WTC11 (cell line): ENCODE results near the gene RBMS2.

Source experiments
- ATF3 ChIP-seq: sonication (generic); formaldehyde crosslinking; conservative IDR thresholded peaks from 2 replicates; pipeline ENCODE4 v1.8.1; 2022; ENCODE audit warnings: mild to moderate bottlenecking, missing genetic modification reagents
- CREB1 ChIP-seq: sonication (generic); formaldehyde crosslinking; IDR thresholded peaks from 2 replicates; pipeline ENCODE4 v1.8.0; 2023; ENCODE audit warnings: mild to moderate bottlenecking, missing genetic modification reagents
- CTCF ChIP-seq: fragments of 200-600 bp; IDR thresholded peaks from 2 replicates; pipeline ENCODE4 v1.8.0; 2022; ENCODE audit warnings: antibody characterized with exemption
- GTF2I ChIP-seq: fragments of 250-450 bp; sonication (Bioruptor Pico); conservative IDR thresholded peaks from 2 replicates; pipeline ENCODE4 v1.4.0; 2021; ENCODE audit warnings: mild to moderate bottlenecking
- IRF2 ChIP-seq: sonication (generic); formaldehyde crosslinking; IDR thresholded peaks from 2 replicates; pipeline ENCODE4 v1.8.0; 2022; ENCODE audit warnings: low read depth, missing genetic modification reagents, borderline replicate concordance
- JUN ChIP-seq: sonication (generic); formaldehyde crosslinking; IDR thresholded peaks from 2 replicates; pipeline ENCODE4 v1.8.0; 2023; ENCODE audit warnings: mild to moderate bottlenecking, missing genetic modification reagents
- NR2C2 ChIP-seq: sonication (generic); formaldehyde crosslinking; IDR thresholded peaks from 2 replicates; pipeline ENCODE4 v1.8.0; 2022; ENCODE audit warnings: mild to moderate bottlenecking, missing genetic modification reagents
- OVOL2 ChIP-seq: fragments of 250-450 bp; sonication (Bioruptor Pico); IDR thresholded peaks from 2 replicates; pipeline ENCODE4 v1.9.0; 2021; ENCODE audit warnings: mild to moderate bottlenecking, borderline replicate concordance
- TEAD4 ChIP-seq: sonication (generic); formaldehyde crosslinking; IDR thresholded peaks from 2 replicates; pipeline ENCODE4 v1.8.0; 2022; ENCODE audit warnings: mild to moderate bottlenecking, missing genetic modification reagents
- ZNF121 ChIP-seq: sonication (generic); formaldehyde crosslinking; IDR thresholded peaks from 2 replicates; pipeline ENCODE4 v1.8.0; 2023; ENCODE audit warnings: missing genetic modification reagents
- ZNF425 ChIP-seq: fragments of 250-450 bp; sonication (Bioruptor Pico); conservative IDR thresholded peaks from 2 replicates; pipeline ENCODE4 v1.9.0; 2021; ENCODE audit warnings: mild to moderate bottlenecking

GRCh38 chr12:56571121-56571520, 49.5 kb downstream of the RBMS2 start:
- TF ChIP-seq CTCF (no peak), TEAD4 (CRISPR knock-in tag) (no peak), NR2C2 (CRISPR knock-in tag) (no peak), CREB1 (CRISPR knock-in tag) (no peak), ATF3 (CRISPR knock-in tag) (no peak), GTF2I (no peak), JUN (CRISPR knock-in tag) (no peak), IRF2 (CRISPR knock-in tag) (no peak), ZNF425 (CRISPR knock-in tag) (no peak), ZNF121 (CRISPR knock-in tag) (no peak), OVOL2 (no peak)
